Gastrocnemius medialis (tissue), 4 donors: ENCODE measurements around the gene MTFMT. TPM values are rescaled to one million over a fixed set of nuclear protein-coding genes. Genes with fewer than 3 reads are reported as not detected.

Experiments
- ATAC-seq, 2 donors: fragments of 150-250 bp; one replicate each; pipeline ENCODE4 v1.9.1; 2016
- DNase-seq, 2 donors: peaks; one replicate each; pipeline ENCODE4 v3.0.0-alpha.2; 2019
- H3K27ac ChIP-seq, 4 donors: fragments of 200-600 bp; sonication (generic); 1 replicate in 1 of 4; 2 replicates in 3 of 4; pipeline ENCODE4 v1.5.1; 2016 to 2018; ENCODE audit warnings: mild to moderate bottlenecking in 2 of 4, moderate library complexity in 1 of 4
- H3K27me3 ChIP-seq, 3 donors: fragments of 200-600 bp; sonication (generic) in 2 of 3; 1 replicate in 1 of 3; 2 replicates in 2 of 3; pipeline versions ENCODE4 v1.5.1 to v1.6.0; 2016 to 2019; ENCODE audit warnings: mild to moderate bottlenecking in 1 of 3, moderate library complexity in 1 of 3
- H3K36me3 ChIP-seq, 2 donors: fragments of 200-600 bp; sonication (generic) in 1 of 2; one replicate each; pipeline ENCODE4 v1.5.1; 2017 to 2018
- H3K4me1 ChIP-seq, 2 donors: fragments of 200-600 bp; sonication (generic) in 1 of 2; one replicate each; pipeline ENCODE4 v1.5.1; 2016 to 2017; ENCODE audit warnings: mild to moderate bottlenecking in 2 of 2
- H3K4me3 ChIP-seq, 4 donors: fragments of 200-600 bp; sonication (generic) in 3 of 4; 1 replicate in 1 of 4; 2 replicates in 3 of 4; pipeline ENCODE4 v1.5.1; 2016 to 2019; ENCODE audit warnings: mild to moderate bottlenecking in 2 of 4
- H3K9me3 ChIP-seq, 3 donors: fragments of 200-600 bp; sonication (generic) in 2 of 3; 1 replicate in 1 of 3; 2 replicates in 2 of 3; pipeline ENCODE4 v1.5.1; 2016 to 2019
- CTCF ChIP-seq, 5 experiments: fragments of 450-650 bp in 3 of 5; fragments of 200-600 bp in 2 of 5; sonication (generic) in 2 of 5; IDR thresholded peaks in 4 of 5; conservative IDR thresholded peaks in 1 of 5; 1 replicate in 4 of 5; 2 replicates in 1 of 5; pipeline ENCODE4 v1.5.1; 2016 to 2019; ENCODE audit warnings: antibody characterized with exemption in 5 of 5, mild to moderate bottlenecking in 3 of 5, moderate library complexity in 3 of 5
- POLR2A ChIP-seq, 2 donors: fragments of 450-650 bp; IDR thresholded peaks; one replicate each; pipeline ENCODE4 v1.6.1; 2017; ENCODE audit warnings: antibody characterized with exemption in 2 of 2, mild to moderate bottlenecking in 2 of 2, moderate library complexity in 2 of 2
- in situ Hi-C, 4 donors: fragments of 200-750 bp; cut with MboI; loops; one replicate each; pipeline versions ENCODE4 v1.15.0 to v1.8.0; 2017; ENCODE audit warnings: low sequenced_read_pairs in 4 of 4
- intact Hi-C: fragments of 100-400 bp; cut with DNase I; formaldehyde crosslinking; loops from one replicate; pipeline ENCODE4 v1.15.1; 2023; ENCODE audit warnings: low total_unique reads
- total RNA-seq, 4 donors: library from RNA; depleted of rRNA; stranded (reverse); fragments of >200 nt; gene quantifications; one replicate each; pipeline versions ENCODE4 v1.1.0 to v1.2.3, GENCODE V29; 2016

MTFMT gene
- total RNA-seq, 4 donors from 2014 or later = 17.3 to 34.0 (median 27.9) TPM

- no peak for TF ChIP-seq CTCF (IDR thresholded peaks at IDR 0.05 in 4 of 5, conservative IDR thresholded peaks at IDR 0.05 in 1 of 5)
- no peak for TF ChIP-seq POLR2A (IDR thresholded peaks at IDR 0.05)
- Histone ChIP-seq H3K27ac (no peak overlapping the region), H3K36me3 (peaks cover 0 to 14% of the 10 kb centered on the region in 2 donors), H3K4me3 (no peak overlapping the region), H3K4me1 (no peaks in the 10 kb centered on the region), H3K9me3 (no peaks in the 10 kb centered on the region), H3K27me3 (no peaks in the 10 kb centered on the region)
- in situ Hi-C loops (no loop called here), intact Hi-C loops (no loop called here)
- DNase-seq (no peak), ATAC-seq (no peak)
These were observed 77.5 kb downstream of the MTFMT start for GRCh38 chr15:64951777-64952418.

Other genes with a start within 250 kb of the MTFMT start
- gene PIF1, start 204.0 kb downstream of the MTFMT start, total RNA-seq = under 1 TPM in 2 of 4 donors, not detected in 2; 0.17 to 0.26 TPM
- 1 to 10 TPM; 2.0 to 5.4 (median 3.3) TPM for gene PLEKHO2, start 187.7 kb downstream of the MTFMT start, total RNA-seq
- gene ANKDD1A, start 117.7 kb downstream of the MTFMT start, total RNA-seq = under 1 TPM in 3 of 4 donors, not detected in 1; 0.11 to 0.39 (median 0.36) TPM
- gene SPG21, start 39.7 kb downstream of the MTFMT start, total RNA-seq = 10 to 100 TPM; 61.9 to 84.4 (median 72.5) TPM
- not detected for gene SLC51B, start 15.7 kb upstream of the MTFMT start, total RNA-seq
- gene RASL12, start 38.4 kb upstream of the MTFMT start, total RNA-seq = 1 to 10 TPM; 2.8 to 8.2 (median 5.4) TPM
- gene KBTBD13, start 47.1 kb upstream of the MTFMT start, total RNA-seq = 1 to 10 TPM in 2 of 4 donors, under 1 TPM in 2; 0.46 to 1.4 (median 1.1) TPM
- gene UBAP1L, start 85.6 kb upstream of the MTFMT start, total RNA-seq = 1 to 10 TPM in 2 of 4 donors, under 1 TPM in 2; 0.65 to 3.3 (median 1.4) TPM
- gene PDCD7, start 104.2 kb upstream of the MTFMT start, total RNA-seq = 10 to 100 TPM; 10.4 to 15.7 (median 12.4) TPM
- 100 to 1,000 TPM in 1 of 4 donors, 10 to 100 TPM in 3; 49.3 to 116 (median 63.3) TPM for gene CLPX, start 155.7 kb upstream of the MTFMT start, total RNA-seq
- gene CILP, start 181.8 kb upstream of the MTFMT start, total RNA-seq = 10 to 100 TPM in 3 of 4 donors, 1 to 10 TPM in 1; 5.4 to 49.9 (median 41.6) TPM